CD14-positive monocyte (primary cell): Measurements from ENCODE around the gene HMGXB4. TPM values are rescaled to one million over a fixed set of nuclear protein-coding genes. Genes with fewer than 3 reads are reported as not detected.

Experiments used
- DNase-seq, 3 donors: peaks; one replicate each; pipeline ENCODE4 v3.0.0-alpha.2; 2011 to 2022
- H2AFZ ChIP-seq: 2 replicates; pipeline ENCODE4 v1.6.0; 2012; ENCODE audit warnings: mild to moderate bottlenecking, low read depth, low read length, inconsistent platforms; ENCODE audit not compliant: insufficient read depth, poor library complexity, severe bottlenecking
- H3K27ac ChIP-seq, 2 donors: 1 replicate in 1 of 2; 2 replicates in 1 of 2; pipeline ENCODE4 v1.5.1; 2012 to 2013; ENCODE audit warnings: low read length in 2 of 2, control low read depth in 1 of 2, inconsistent platforms in 1 of 2, low read depth in 1 of 2, mild to moderate bottlenecking in 1 of 2
- H3K27me3 ChIP-seq, 2 donors: one replicate each; pipeline versions ENCODE4 v1.6.0 to v1.6.1; 2011 to 2013; ENCODE audit warnings: low read length in 2 of 2; ENCODE audit not compliant: control insufficient read depth in 2 of 2, insufficient read depth in 2 of 2
- H3K36me3 ChIP-seq, 2 donors: replicated peaks in 1 of 2; 1 replicate in 1 of 2; 2 replicates in 1 of 2; pipeline versions ENCODE4 v1.5.1 to v1.6.1; 2012 to 2013; ENCODE audit warnings: low read length in 2 of 2, control low read depth in 1 of 2, inconsistent platforms in 1 of 2, mild to moderate bottlenecking in 1 of 2; ENCODE audit not compliant: insufficient read depth in 2 of 2, control insufficient read depth in 1 of 2
- H3K4me1 ChIP-seq, 2 donors: 1 replicate in 1 of 2; 2 replicates in 1 of 2; pipeline versions ENCODE4 v1.5.1 to v1.6.1; 2012 to 2013; ENCODE audit warnings: low read length in 2 of 2, control low read depth in 1 of 2, inconsistent platforms in 1 of 2, mild to moderate bottlenecking in 1 of 2, moderate library complexity in 1 of 2; ENCODE audit not compliant: insufficient read depth in 2 of 2, control insufficient read depth in 1 of 2
- H3K4me2 ChIP-seq: replicated peaks from 2 replicates; pipeline ENCODE3; 2012; ENCODE audit warnings: low read length, moderate library complexity, mild to moderate bottlenecking; ENCODE audit not compliant: poor library complexity, severe bottlenecking; ENCODE audit errors: extremely low read depth
- H3K4me3 ChIP-seq, 3 experiments: fragments of 200-600 bp in 1 of 3; sonication (generic) in 1 of 3; replicated peaks in 1 of 3; 1 replicate in 2 of 3; 2 replicates in 1 of 3; pipeline ENCODE4 v1.5.1; 2011 to 2013; ENCODE audit warnings: low read length in 3 of 3, mild to moderate bottlenecking in 3 of 3, control low read depth in 2 of 3, low read depth in 2 of 3, inconsistent platforms in 1 of 3, moderate library complexity in 1 of 3
- H3K79me2 ChIP-seq: 2 replicates; pipeline ENCODE4 v1.6.0; 2012; ENCODE audit warnings: mild to moderate bottlenecking, control low read depth, inconsistent platforms, low read length, moderate library complexity; ENCODE audit not compliant: insufficient read depth
- H3K9ac ChIP-seq: 2 replicates; pipeline ENCODE4 v1.6.0; 2017; ENCODE audit warnings: low read length, mild to moderate bottlenecking; ENCODE audit not compliant: insufficient read depth, poor library complexity, severe bottlenecking
- H3K9me3 ChIP-seq, 2 donors: replicated peaks in 1 of 2; 1 replicate in 1 of 2; 2 replicates in 1 of 2; pipeline versions ENCODE4 v1.5.1 to v1.6.1; 2012 to 2013; ENCODE audit warnings: low read length in 2 of 2, control low read depth in 1 of 2; ENCODE audit not compliant: control insufficient read depth in 1 of 2, insufficient read depth in 1 of 2
- H4K20me1 ChIP-seq: 2 replicates; pipeline ENCODE4 v1.6.0; 2012; ENCODE audit warnings: mild to moderate bottlenecking, low read length, control low read depth, moderate library complexity; ENCODE audit not compliant: insufficient read depth
- H3K27ac Mint-ChIP-seq, 7 donors: one replicate each; pipeline ENCODE4 v1.8.0; 2020; ENCODE audit warnings: mild to moderate bottlenecking in 7 of 7, mixed read lengths in 7 of 7, moderate library complexity in 6 of 7, inconsistent platforms in 2 of 7
- H3K27me3 Mint-ChIP-seq, 3 donors: one replicate each; pipeline ENCODE4 v1.8.0; 2021 to 2022; ENCODE audit warnings: low read depth in 3 of 3, mild to moderate bottlenecking in 3 of 3, mixed read lengths in 3 of 3, moderate library complexity in 3 of 3, inconsistent platforms in 1 of 3
- H3K36me3 Mint-ChIP-seq, 2 donors: one replicate each; pipeline ENCODE4 v1.8.0; 2020; ENCODE audit warnings: mixed read lengths in 2 of 2, inconsistent platforms in 1 of 2, mild to moderate bottlenecking in 1 of 2
- H3K4me1 Mint-ChIP-seq: one replicate; pipeline ENCODE4 v1.8.0; 2020; ENCODE audit warnings: mild to moderate bottlenecking, mixed read lengths
- H3K4me3 Mint-ChIP-seq, 2 donors: one replicate each; pipeline ENCODE4 v1.8.0; 2020; ENCODE audit warnings: mild to moderate bottlenecking in 2 of 2, mixed read lengths in 2 of 2, moderate library complexity in 1 of 2
- H3K9me3 Mint-ChIP-seq, 7 donors: one replicate each; pipeline ENCODE4 v1.8.0; 2020 to 2022; ENCODE audit warnings: mixed read lengths in 7 of 7, mild to moderate bottlenecking in 6 of 7, moderate library complexity in 6 of 7, inconsistent platforms in 2 of 7
- WGBS: methylation state at CpG from one replicate; pipeline ENCODE4 v1.1.5; 2013; ENCODE audit warnings: missing lambda C conversion rate; ENCODE audit not compliant: insufficient coverage; 5-methylcytosine and 5-hydroxymethylcytosine counted together
- intact Hi-C, 2 donors: fragments of 100-400 bp; cut with micrococcal nuclease; formaldehyde crosslinking; loops; one replicate each; pipeline versions ENCODE4 v1.15.0 to v1.15.1; 2023
- polyA plus RNA-seq, 3 donors: library from polyadenylated mRNA; depleted of rRNA in 1 of 3; unstranded in 2 of 3; stranded (reverse) in 1 of 3; fragments of 300-500 nt in 2 of 3; fragments of >200 nt in 1 of 3; fragmentation: Illumina TruSeq in 2 of 3; gene quantifications; 1 replicate in 2 of 3; 2 replicates in 1 of 3; pipeline ENCODE4 v1.2.3, GENCODE V29; 2012 to 2021
- TF ChIP-seq, protein P1 (sequence below): fragments of 200-600 bp; IDR thresholded peaks from one replicate; pipeline ENCODE4 v1.8.0; 2022; ENCODE audit warnings: antibody characterized with exemption, mild to moderate bottlenecking

The HMGXB4 gene
- polyA plus RNA-seq, 3 donors: 6.3 to 11.4 (median 8.1) TPM

DNA sequence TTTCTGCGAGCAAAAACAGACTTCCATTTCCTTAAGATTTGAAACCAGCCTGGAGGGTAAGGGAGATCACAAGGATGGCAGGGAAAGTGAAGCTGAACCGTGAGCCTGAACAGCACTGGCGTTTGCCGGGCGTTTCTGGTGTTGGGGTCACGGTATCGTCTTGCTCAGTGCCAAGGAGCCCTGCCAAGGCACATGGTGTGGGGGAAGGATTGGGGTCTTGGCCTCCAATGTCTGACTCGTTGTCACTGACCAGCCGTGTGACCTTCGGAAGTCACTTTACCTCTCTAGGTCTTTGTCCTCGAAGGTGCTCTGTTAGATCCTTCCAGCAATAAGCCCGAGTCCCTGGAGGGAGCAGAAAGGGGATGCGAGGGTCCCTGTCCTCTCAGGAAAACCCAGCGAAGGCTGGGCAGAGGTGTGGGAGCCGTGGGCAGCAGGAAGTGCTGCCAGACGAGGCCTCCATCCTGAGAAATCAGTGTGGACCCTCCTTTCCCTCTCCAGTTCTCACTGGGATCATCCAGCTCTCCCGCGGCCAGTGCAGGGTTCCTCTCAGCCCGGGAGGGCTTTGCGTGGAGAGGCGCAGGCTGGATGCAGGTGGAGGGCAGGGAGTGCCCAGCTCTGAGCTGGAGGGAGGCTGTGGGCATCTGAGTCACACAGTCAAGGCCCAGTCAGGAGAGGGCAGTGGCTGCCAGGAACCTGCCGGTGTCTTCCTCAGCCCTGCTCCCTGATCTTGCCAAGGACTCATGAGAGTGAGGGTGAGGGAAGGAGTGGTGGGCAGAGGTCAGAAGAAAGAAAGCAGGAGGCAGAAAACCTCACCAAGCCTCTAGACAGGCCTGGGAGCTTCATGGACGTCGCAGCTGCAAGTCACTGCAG, 61.3 kb downstream of the HMGXB4 start:
- peak overlapping the region in 2 of 7 donors; percentile 15 to 26 for H3K27ac Mint-ChIP-seq
- H3K4me1 Mint-ChIP-seq: peaks cover 5% of the 10 kb centered on the region
- no peak for DNase-seq
- peaks cover 64% of the 10 kb centered on the region for H3K79me2 ChIP-seq
- H3K36me3 ChIP-seq: peaks cover 79 to 98% of the 10 kb centered on the region in 2 donors
- TF ChIP-seq, protein P1, sequence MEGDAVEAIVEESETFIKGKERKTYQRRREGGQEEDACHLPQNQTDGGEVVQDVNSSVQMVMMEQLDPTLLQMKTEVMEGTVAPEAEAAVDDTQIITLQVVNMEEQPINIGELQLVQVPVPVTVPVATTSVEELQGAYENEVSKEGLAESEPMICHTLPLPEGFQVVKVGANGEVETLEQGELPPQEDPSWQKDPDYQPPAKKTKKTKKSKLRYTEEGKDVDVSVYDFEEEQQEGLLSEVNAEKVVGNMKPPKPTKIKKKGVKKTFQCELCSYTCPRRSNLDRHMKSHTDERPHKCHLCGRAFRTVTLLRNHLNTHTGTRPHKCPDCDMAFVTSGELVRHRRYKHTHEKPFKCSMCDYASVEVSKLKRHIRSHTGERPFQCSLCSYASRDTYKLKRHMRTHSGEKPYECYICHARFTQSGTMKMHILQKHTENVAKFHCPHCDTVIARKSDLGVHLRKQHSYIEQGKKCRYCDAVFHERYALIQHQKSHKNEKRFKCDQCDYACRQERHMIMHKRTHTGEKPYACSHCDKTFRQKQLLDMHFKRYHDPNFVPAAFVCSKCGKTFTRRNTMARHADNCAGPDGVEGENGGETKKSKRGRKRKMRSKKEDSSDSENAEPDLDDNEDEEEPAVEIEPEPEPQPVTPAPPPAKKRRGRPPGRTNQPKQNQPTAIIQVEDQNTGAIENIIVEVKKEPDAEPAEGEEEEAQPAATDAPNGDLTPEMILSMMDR: no peak
- no peak overlapping the region for H2AFZ ChIP-seq
- intact Hi-C loops: no loop called here
- H4K20me1 ChIP-seq: peaks cover 100% of the 10 kb centered on the region
- H3K4me1 ChIP-seq: no peaks in the 10 kb centered on the region
- H3K27me3 Mint-ChIP-seq: peaks cover 0 to 2% (median 0%) of the 10 kb centered on the region in 3 donors
- peak overlapping the region in 1 of 2 donors; percentile 14 for H3K27ac ChIP-seq
- H3K4me3 Mint-ChIP-seq: no peak overlapping the region
- no peaks in the 10 kb centered on the region for H3K9me3 Mint-ChIP-seq
- no peaks in the 10 kb centered on the region for H3K9me3 ChIP-seq
- H3K36me3 Mint-ChIP-seq: peaks cover 92 to 95% of the 10 kb centered on the region in 2 donors
- no peak overlapping the region for H3K9ac ChIP-seq
- no peaks in the 10 kb centered on the region for H3K27me3 ChIP-seq
- 98% methylated on average over 19 of the region's 24 CpGs for WGBS
- no peak overlapping the region for H3K4me2 ChIP-seq
- H3K4me3 ChIP-seq: no peak overlapping the region

DNA sequence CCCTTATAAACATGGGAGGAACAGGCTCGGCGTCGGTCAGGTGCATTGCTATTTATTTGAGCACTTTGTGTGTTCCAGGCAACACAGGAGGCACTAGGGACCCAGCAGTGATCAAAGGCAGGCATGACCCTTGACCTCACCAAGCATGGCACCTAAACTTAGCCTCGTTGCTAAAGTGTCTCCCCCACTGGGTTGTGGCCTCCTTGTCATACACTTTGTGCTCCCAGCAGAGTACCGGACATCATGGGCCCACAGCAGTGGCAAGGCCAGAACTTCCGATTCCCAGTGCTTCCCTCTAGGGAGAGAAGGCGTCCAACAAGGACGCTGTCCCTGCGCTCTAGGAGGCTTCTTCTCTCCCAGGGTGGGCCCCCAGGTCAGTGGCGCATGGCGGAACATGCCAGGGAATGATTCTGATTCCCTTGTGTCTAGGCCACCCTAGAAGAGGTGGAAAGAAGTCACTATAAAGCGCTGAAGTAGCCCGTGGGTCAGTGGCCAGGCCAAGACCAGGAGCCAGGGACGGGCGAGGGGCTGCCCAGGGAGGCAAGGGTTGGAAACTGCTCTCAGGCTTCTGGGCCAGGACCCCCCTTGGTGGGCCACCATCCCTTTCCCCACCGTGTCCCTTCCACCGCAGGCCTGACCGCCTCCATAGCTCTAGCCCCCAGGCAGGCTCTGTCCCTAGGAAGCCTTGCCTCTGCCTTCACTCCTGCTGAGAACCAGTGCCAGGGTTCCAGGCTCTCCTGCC, 62.1 kb downstream of the HMGXB4 start:
- DNase-seq: no peak
- peak overlapping the region in 1 of 2 donors; percentile 47 for H3K27ac ChIP-seq
- WGBS: 97% methylated on average over 18 of the region's 18 CpGs
- no peak overlapping the region for H3K4me3 Mint-ChIP-seq
- peak overlapping the region in 2 of 7 donors; percentile 15 to 60 for H3K27ac Mint-ChIP-seq
- no peak overlapping the region for H3K9ac ChIP-seq
- no peak overlapping the region for H2AFZ ChIP-seq
- no peak overlapping the region for H3K4me3 ChIP-seq
- no peak overlapping the region for H3K4me2 ChIP-seq
- H3K4me1 Mint-ChIP-seq: no peaks in the 10 kb centered on the region
- TF ChIP-seq, protein P1: no peak
- peaks cover 99% of the 10 kb centered on the region for H4K20me1 ChIP-seq
- no peaks in the 10 kb centered on the region for H3K4me1 ChIP-seq
- peaks cover 81 to 98% of the 10 kb centered on the region in 2 donors for H3K36me3 ChIP-seq
- H3K79me2 ChIP-seq: peaks cover 56% of the 10 kb centered on the region
- H3K27me3 ChIP-seq: no peaks in the 10 kb centered on the region
- H3K9me3 ChIP-seq: no peaks in the 10 kb centered on the region
- peaks cover 0 to 2% (median 0%) of the 10 kb centered on the region in 3 donors for H3K27me3 Mint-ChIP-seq
- peaks cover 92 to 95% of the 10 kb centered on the region in 2 donors for H3K36me3 Mint-ChIP-seq
- intact Hi-C loops: no loop called here
- H3K9me3 Mint-ChIP-seq: no peaks in the 10 kb centered on the region
